B cell (primary cell): ENCODE measurements around the gene PCDH9. TPM values are rescaled to one million over a fixed set of nuclear protein-coding genes. Genes with fewer than 3 reads are reported as not detected.

Experiments
- ATAC-seq: fragments of 200-7000 bp; cut with Tn5 transposase; one replicate; pipeline ENCODE4 v1.10.0; 2021; ENCODE audit warnings: low read depth, mild to moderate bottlenecking, moderate number of reproducible peaks, moderate library complexity
- CTCF ChIA-PET: fragments of 350-600 bp; sonication (Branson Sonifier 250); formaldehyde crosslinking; loops from one replicate; lab custom pipeline; 2021; ENCODE audit warnings: antibody characterized with exemption, inconsistent platforms; lab: Charles Lee
- POLR2A ChIA-PET: fragments of 350-600 bp; sonication (Branson Sonifier 250); formaldehyde crosslinking; loops from one replicate; lab custom pipeline; 2021; ENCODE audit warnings: antibody characterized with exemption; lab: Charles Lee
- DNase-seq: peaks from one replicate; pipeline ENCODE4 v3.0.0; 2013
- H2AFZ ChIP-seq: 2 replicates; pipeline ENCODE4 v1.6.1; 2012; ENCODE audit warnings: mild to moderate bottlenecking, low read depth, low read length; ENCODE audit not compliant: insufficient read depth, poor library complexity, severe bottlenecking
- H3K27ac ChIP-seq, 2 donors: 1 replicate in 1 of 2; 2 replicates in 1 of 2; pipeline ENCODE4 v1.5.1; 2012 to 2013; ENCODE audit warnings: low read length in 2 of 2, mild to moderate bottlenecking in 2 of 2, moderate library complexity in 1 of 2
- H3K27me3 ChIP-seq, 4 experiments: fragments of 200-600 bp in 1 of 4; sonication (generic) in 1 of 4; replicated peaks in 1 of 4; 1 replicate in 2 of 4; 2 replicates in 2 of 4; pipeline versions ENCODE4 v1.6.1 to v1.7.0; 2013 to 2016; ENCODE audit warnings: low read length in 3 of 4, mild to moderate bottlenecking in 2 of 4, mixed read lengths in 1 of 4, moderate library complexity in 1 of 4; ENCODE audit not compliant: insufficient read depth in 4 of 4, control insufficient read depth in 3 of 4; ENCODE audit errors: control extremely low read depth in 1 of 4
- H3K36me3 ChIP-seq, 2 experiments: replicated peaks in 1 of 2; 1 replicate in 1 of 2; 2 replicates in 1 of 2; pipeline versions ENCODE4 v1.6.1 to v1.7.1; 2013; ENCODE audit warnings: low read length in 1 of 2; ENCODE audit not compliant: insufficient read depth in 2 of 2, control insufficient read depth in 1 of 2; ENCODE audit errors: control extremely low read depth in 1 of 2, extremely low read depth in 1 of 2
- H3K4me1 ChIP-seq, 2 donors: fragments of 200-600 bp in 1 of 2; sonication (generic) in 1 of 2; 1 replicate in 1 of 2; 2 replicates in 1 of 2; pipeline versions ENCODE4 v1.5.1 to v1.6.1; 2013 to 2017; ENCODE audit warnings: low read length in 2 of 2; ENCODE audit not compliant: control insufficient read depth in 2 of 2, insufficient read depth in 2 of 2
- H3K4me2 ChIP-seq: replicated peaks from 2 replicates; pipeline ENCODE3; 2012; ENCODE audit warnings: mild to moderate bottlenecking, low read depth, low read length; ENCODE audit not compliant: poor library complexity, severe bottlenecking
- H3K4me3 ChIP-seq, 5 experiments: fragments of 200-600 bp in 1 of 5; sonication (generic) in 1 of 5; 1 replicate in 3 of 5; 2 replicates in 2 of 5; pipeline versions ENCODE4 v1.5.1 to v1.7.0; 2011 to 2016; ENCODE audit warnings: low read length in 4 of 5, mild to moderate bottlenecking in 4 of 5, low read depth in 2 of 5, control low read depth in 1 of 5, moderate library complexity in 1 of 5; ENCODE audit not compliant: insufficient read depth in 1 of 5; ENCODE audit errors: control extremely low read depth in 1 of 5, extremely low read depth in 1 of 5
- H3K79me2 ChIP-seq: fragments of 200-600 bp; sonication (generic); one replicate; pipeline ENCODE4 v1.6.0; 2016; ENCODE audit warnings: low read length; ENCODE audit not compliant: control insufficient read depth, insufficient read depth
- H3K9ac ChIP-seq: fragments of 200-600 bp; sonication (generic); 2 replicates; pipeline ENCODE4 v1.6.1; 2017; ENCODE audit warnings: mild to moderate bottlenecking, low read length, moderate library complexity
- H3K9me3 ChIP-seq, 3 donors: one replicate each; pipeline versions ENCODE4 v1.6.1 to v1.7.1; 2013; ENCODE audit warnings: low read length in 2 of 3; ENCODE audit not compliant: control insufficient read depth in 2 of 3, insufficient read depth in 1 of 3; ENCODE audit errors: control extremely low read depth in 1 of 3
- H4K20me1 ChIP-seq: 2 replicates; pipeline ENCODE4 v1.6.0; 2012; ENCODE audit warnings: mild to moderate bottlenecking, low read length; ENCODE audit not compliant: insufficient read depth, control insufficient read depth, poor library complexity, severe bottlenecking
- H3K27ac Mint-ChIP-seq: one replicate; pipeline ENCODE4 v1.8.0; 2021; ENCODE audit warnings: mixed read lengths
- H3K27me3 Mint-ChIP-seq: one replicate; pipeline ENCODE4 v1.8.0; 2021; ENCODE audit warnings: mixed read lengths
- H3K4me1 Mint-ChIP-seq: one replicate; pipeline ENCODE4 v1.8.0; 2021; ENCODE audit warnings: mixed read lengths
- H3K4me3 Mint-ChIP-seq: one replicate; pipeline ENCODE4 v1.8.0; 2021; ENCODE audit warnings: mixed read lengths
- H3K9me3 Mint-ChIP-seq: one replicate; pipeline ENCODE4 v1.8.0; 2022; ENCODE audit warnings: mixed read lengths; ENCODE audit not compliant: insufficient read depth
- EZH2 ChIP-seq: IDR thresholded peaks from 2 replicates; pipeline ENCODE4 v1.6.1; 2012; ENCODE audit warnings: borderline replicate concordance, low read depth, mild to moderate bottlenecking, moderate library complexity, low read length; ENCODE audit not compliant: insufficient read depth, poor library complexity, severe bottlenecking
- WGBS: methylation state at CpG from one replicate; pipeline ENCODE4 v1.1.5; 2013; ENCODE audit warnings: missing lambda C conversion rate; ENCODE audit not compliant: insufficient coverage; 5-methylcytosine and 5-hydroxymethylcytosine counted together
- intact Hi-C: fragments of 100-400 bp; cut with micrococcal nuclease; formaldehyde crosslinking; loops from one replicate; pipeline ENCODE4 v1.10.0; 2022
- polyA plus RNA-seq: library from polyadenylated mRNA; depleted of rRNA; stranded (reverse); fragments of >200 nt; gene quantifications from 2 replicates; pipeline ENCODE4 v1.2.3, GENCODE V29; 2012
- total RNA-seq, 2 donors: library from RNA; stranded (reverse); fragments of 120-200 nt in 1 of 2; gene quantifications; 1 replicate in 1 of 2; 2 replicates in 1 of 2; pipeline versions ENCODE4 v1.2.3 to v1.2.4, GENCODE V29; 2013 to 2022
- TF ChIP-seq, protein P1 (sequence below): fragments of 200-600 bp; IDR thresholded peaks from one replicate; pipeline ENCODE4 v1.8.0; 2022; ENCODE audit warnings: antibody characterized with exemption, mild to moderate bottlenecking

Gene PCDH9
- total and polyA plus RNA-seq, 2 donors (not counting 1 experiment from before 2014, with no cell fraction given), result 13.1 to 21.8 TPM

DNA sequence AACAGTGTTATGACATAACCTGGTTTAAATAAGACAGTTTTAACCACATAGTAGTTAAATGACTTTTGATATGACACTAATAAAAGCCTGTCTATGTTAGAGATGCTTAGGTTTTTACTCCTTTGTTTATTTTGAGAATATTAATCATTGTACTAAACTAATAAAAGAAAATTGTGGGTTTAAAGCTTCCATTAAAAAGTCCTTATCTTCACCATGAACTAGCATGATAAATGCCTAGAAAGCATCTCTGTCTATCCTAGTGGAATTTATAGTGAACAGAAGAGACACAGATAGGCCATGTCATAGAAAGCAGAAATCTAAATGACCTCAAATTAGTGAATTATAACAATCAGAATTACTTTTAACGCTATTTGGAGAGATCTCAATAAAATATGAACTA, 255.2 kb downstream of the PCDH9 start:
- intact Hi-C loops, result no loop called here
- POLR2A ChIA-PET, result no interaction called here
- CTCF ChIA-PET, result no interaction called here

DNA sequence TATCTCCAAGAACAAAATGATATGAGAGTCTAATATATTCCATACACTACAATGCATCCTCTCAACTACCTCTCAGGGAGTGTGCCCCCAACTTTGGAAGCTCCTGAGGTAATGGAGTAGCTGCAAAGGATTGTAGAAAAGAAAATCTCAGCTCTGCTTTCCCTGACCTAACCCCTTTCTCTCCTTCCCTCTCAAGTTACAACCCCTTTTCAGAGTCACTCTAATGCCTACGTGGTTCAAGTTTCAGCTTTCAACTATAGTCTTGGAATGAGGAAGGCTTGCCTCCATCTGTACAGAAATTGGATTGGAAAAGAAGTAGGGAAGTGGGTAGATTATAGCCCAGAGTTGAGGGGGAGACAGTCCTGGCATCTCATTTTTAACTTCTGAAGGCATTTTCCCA, 256.0 kb downstream of the PCDH9 start:
- H4K20me1 ChIP-seq, result no peaks in the 10 kb centered on the region
- H2AFZ ChIP-seq, result no peak overlapping the region
- Mint-ChIP-seq H3K9me3 (no peaks in the 10 kb centered on the region), H3K27ac (no peak overlapping the region), H3K4me3 (no peak overlapping the region), H3K27me3 (no peaks in the 10 kb centered on the region), H3K4me1 (peaks cover 8% of the 10 kb centered on the region)
- no peak overlapping the region for H3K4me3 ChIP-seq
- no peak for TF ChIP-seq EZH2
- TF ChIP-seq, protein P1, sequence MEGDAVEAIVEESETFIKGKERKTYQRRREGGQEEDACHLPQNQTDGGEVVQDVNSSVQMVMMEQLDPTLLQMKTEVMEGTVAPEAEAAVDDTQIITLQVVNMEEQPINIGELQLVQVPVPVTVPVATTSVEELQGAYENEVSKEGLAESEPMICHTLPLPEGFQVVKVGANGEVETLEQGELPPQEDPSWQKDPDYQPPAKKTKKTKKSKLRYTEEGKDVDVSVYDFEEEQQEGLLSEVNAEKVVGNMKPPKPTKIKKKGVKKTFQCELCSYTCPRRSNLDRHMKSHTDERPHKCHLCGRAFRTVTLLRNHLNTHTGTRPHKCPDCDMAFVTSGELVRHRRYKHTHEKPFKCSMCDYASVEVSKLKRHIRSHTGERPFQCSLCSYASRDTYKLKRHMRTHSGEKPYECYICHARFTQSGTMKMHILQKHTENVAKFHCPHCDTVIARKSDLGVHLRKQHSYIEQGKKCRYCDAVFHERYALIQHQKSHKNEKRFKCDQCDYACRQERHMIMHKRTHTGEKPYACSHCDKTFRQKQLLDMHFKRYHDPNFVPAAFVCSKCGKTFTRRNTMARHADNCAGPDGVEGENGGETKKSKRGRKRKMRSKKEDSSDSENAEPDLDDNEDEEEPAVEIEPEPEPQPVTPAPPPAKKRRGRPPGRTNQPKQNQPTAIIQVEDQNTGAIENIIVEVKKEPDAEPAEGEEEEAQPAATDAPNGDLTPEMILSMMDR, result no peak
- H3K9ac ChIP-seq, result no peak overlapping the region
- ChIA-PET POLR2A (no interaction called here), CTCF (no interaction called here)
- H3K4me1 ChIP-seq, result peaks cover 5 to 11% of the 10 kb centered on the region in 2 donors
- no CpG with 5 or more reads among the region's 1 CpG for WGBS
- ATAC-seq (no peak), DNase-seq (no peak)
- intact Hi-C loops, result no loop called here
- H3K27me3 ChIP-seq, result no peaks in the 10 kb centered on the region
- no peaks in the 10 kb centered on the region for H3K36me3 ChIP-seq
- H3K27ac ChIP-seq, result no peak overlapping the region
- H3K79me2 ChIP-seq, result no peaks in the 10 kb centered on the region
- no peak overlapping the region for H3K4me2 ChIP-seq
- no peaks in the 10 kb centered on the region for H3K9me3 ChIP-seq

More for the DNA sequence above, 255.2 kb downstream of the PCDH9 start:
- H3K9me3 ChIP-seq, result no peaks in the 10 kb centered on the region
- peaks cover 5 to 8% of the 10 kb centered on the region in 2 donors for H3K4me1 ChIP-seq
- no peak overlapping the region for H3K27ac ChIP-seq
- DNase-seq (no peak), ATAC-seq (no peak)
- H3K36me3 ChIP-seq, result no peaks in the 10 kb centered on the region
- H3K4me3 ChIP-seq, result no peak overlapping the region
- no peak overlapping the region for H3K27ac Mint-ChIP-seq
- no peak overlapping the region for H2AFZ ChIP-seq
- WGBS, result no CpG with 5 or more reads among the region's 1 CpG
- H3K27me3 Mint-ChIP-seq, result no peaks in the 10 kb centered on the region
- H3K79me2 ChIP-seq, result no peaks in the 10 kb centered on the region
- no peak for TF ChIP-seq EZH2
- TF ChIP-seq, protein P1, result no peak
- no peaks in the 10 kb centered on the region for H4K20me1 ChIP-seq
- H3K27me3 ChIP-seq, result no peaks in the 10 kb centered on the region
- H3K4me2 ChIP-seq, result no peak overlapping the region
- no peak overlapping the region for H3K4me3 Mint-ChIP-seq
- H3K9me3 Mint-ChIP-seq, result no peaks in the 10 kb centered on the region
- no peak overlapping the region for H3K9ac ChIP-seq
- peaks cover 7% of the 10 kb centered on the region for H3K4me1 Mint-ChIP-seq
